ENCODE results near the gene OR51E1. TPM values are rescaled to one million over a fixed set of nuclear protein-coding genes. Genes with fewer than 3 reads are reported as not detected.

OR51E1 gene
- total RNA-seq, 4 donors from 2014 or later = 0.33 to 1.3 (median 1.2) TPM; not detected in 1

DNA sequence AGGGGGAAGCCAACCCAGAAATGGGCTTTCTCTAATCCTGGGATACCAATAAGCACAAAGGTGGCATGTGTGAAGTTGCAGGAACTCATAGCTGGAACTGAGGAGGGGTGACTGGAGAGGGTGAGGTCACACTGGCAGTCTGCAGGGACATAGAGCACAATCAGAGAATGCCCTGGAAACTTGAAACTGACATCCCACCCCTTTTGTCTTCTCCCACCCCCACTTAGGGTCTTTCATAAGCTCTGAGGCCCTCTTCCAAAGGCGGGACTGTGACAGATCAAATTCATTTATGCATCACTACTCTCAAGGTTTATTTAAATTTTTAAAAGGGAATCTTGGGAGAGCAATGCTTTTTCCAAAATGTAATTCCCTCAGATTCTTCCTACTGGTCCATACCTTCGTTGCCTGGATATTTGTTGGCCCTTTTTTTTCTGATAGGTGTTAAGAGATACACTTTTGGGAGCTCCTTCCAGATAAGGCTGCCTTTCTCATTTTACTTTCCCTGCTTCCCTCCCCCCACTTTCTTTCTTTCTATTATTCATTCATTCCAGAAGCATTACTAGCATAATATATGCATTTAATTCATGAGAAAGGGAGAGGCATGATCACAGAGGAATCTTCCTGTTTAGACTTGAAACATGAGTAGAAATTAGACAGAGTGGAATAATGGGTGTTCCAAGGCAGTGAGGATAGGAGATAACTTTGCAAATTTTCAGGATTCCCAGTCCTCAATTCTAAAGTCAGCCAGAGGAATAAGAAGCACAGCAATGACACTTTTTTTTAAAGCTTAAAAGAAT, 39.0 kb downstream of the OR51E1 start:
- H3K9me3 ChIP-seq = no peaks in the 10 kb centered on the region
- no peak for DNase-seq (ENCODE audit: extremely low spot score)
- no peaks in the 10 kb centered on the region for H3K27me3 ChIP-seq
- no peaks in the 10 kb centered on the region for H3K36me3 ChIP-seq
- no peak overlapping the region for H3K27ac ChIP-seq (replicated peaks in 1 of 4)
- H3K4me3 ChIP-seq = no peak overlapping the region
- TF ChIP-seq POLR2AphosphoS5 (IDR thresholded peaks at IDR 0.05) (no peak), EP300 (IDR thresholded peaks at IDR 0.05) (no peak), POLR2A (IDR thresholded peaks at IDR 0.05; ENCODE audit: low read depth) (no peak)
- TF ChIP-seq, protein P1, sequence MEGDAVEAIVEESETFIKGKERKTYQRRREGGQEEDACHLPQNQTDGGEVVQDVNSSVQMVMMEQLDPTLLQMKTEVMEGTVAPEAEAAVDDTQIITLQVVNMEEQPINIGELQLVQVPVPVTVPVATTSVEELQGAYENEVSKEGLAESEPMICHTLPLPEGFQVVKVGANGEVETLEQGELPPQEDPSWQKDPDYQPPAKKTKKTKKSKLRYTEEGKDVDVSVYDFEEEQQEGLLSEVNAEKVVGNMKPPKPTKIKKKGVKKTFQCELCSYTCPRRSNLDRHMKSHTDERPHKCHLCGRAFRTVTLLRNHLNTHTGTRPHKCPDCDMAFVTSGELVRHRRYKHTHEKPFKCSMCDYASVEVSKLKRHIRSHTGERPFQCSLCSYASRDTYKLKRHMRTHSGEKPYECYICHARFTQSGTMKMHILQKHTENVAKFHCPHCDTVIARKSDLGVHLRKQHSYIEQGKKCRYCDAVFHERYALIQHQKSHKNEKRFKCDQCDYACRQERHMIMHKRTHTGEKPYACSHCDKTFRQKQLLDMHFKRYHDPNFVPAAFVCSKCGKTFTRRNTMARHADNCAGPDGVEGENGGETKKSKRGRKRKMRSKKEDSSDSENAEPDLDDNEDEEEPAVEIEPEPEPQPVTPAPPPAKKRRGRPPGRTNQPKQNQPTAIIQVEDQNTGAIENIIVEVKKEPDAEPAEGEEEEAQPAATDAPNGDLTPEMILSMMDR (IDR thresholded peaks at IDR 0.05) = no peak
- 71% methylated on average over 2 of the region's 2 CpGs for WGBS
- H3K4me1 ChIP-seq = peaks cover 0 to 11% (median 0%) of the 10 kb centered on the region in 4 donors
- intact Hi-C loops (cut with DNase I) = no loop called here

DNA sequence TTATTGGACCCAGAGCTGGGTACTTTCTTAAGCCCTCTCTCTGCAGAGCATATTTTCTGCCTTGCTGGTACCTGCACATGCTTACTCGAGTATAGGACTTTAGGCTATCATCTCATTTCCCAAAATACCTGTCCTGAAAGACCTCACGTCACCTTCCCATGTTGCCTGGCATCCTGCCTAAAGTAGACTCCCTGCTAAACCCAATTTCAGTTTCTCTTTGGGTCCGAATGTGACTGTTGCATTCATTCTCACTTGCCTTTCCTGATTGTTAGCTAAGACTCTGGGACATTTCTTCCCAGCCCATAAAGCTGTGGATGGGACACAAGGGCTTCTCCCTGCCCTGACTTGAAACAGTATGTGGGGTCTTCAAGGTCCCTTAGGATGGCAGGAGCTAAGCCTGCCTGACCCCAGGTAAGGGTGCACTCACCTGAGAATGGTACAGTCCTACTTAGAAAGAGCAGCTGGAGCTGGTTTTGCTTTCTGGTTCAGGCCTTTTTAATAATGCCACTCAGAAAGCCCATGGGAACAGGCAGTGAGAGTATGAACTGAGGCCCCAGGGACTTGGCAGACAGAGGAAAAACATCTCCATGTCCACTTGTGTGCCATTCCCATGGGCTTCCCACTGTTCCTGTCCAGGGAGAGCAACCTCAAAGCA, 41.0 kb downstream of the OR51E1 start:
- intact Hi-C loops (cut with DNase I) = no loop called here
- 79% methylated on average over 3 of the region's 3 CpGs for WGBS
- no peaks in the 10 kb centered on the region for H3K9me3 ChIP-seq

DNA sequence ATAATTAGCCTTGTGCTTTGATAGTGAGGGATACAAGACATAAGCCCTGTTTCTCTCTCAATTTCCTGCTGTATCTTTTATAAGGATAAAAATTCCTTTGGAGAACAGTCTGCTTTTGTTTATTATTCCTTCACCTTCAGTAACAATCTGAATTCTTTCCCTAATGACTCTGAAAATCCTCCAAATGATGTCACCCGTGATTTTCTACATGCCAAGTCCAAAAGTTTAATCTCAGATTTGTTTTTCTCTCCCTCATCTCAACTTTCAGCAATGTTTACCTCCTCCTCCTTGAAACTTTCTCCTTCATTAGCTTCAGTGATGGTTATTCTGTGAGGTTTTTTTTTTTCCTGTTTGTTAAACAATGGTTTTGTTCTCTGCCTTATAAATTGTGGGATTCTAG, 51.7 kb downstream of the OR51E1 start:
- no peaks in the 10 kb centered on the region for H3K36me3 ChIP-seq
- H3K9me3 ChIP-seq = no peaks in the 10 kb centered on the region
- intact Hi-C loops (cut with DNase I) = no loop called here
- WGBS = 32% methylated on average over 1 of the region's 1 CpG
- peak overlapping the region in 1 of 4 donors; percentile 7 for H3K27ac ChIP-seq (replicated peaks in 1 of 4)
- H3K4me3 ChIP-seq = no peak overlapping the region
- H3K27me3 ChIP-seq = no peaks in the 10 kb centered on the region
- TF ChIP-seq POLR2AphosphoS5 (IDR thresholded peaks at IDR 0.05) (no peak), EP300 (IDR thresholded peaks at IDR 0.05) (no peak), POLR2A (IDR thresholded peaks at IDR 0.05; ENCODE audit: low read depth) (no peak)
- TF ChIP-seq, protein P1 (IDR thresholded peaks at IDR 0.05) = no peak
- no peak for DNase-seq (ENCODE audit: extremely low spot score)
- H3K4me1 ChIP-seq = peaks cover 0 to 18% (median 16%) of the 10 kb centered on the region in 4 donors

More for the DNA sequence above, 41.0 kb downstream of the OR51E1 start:
- Histone ChIP-seq H3K4me1 (no peaks in the 10 kb centered on the region), H3K4me3 (no peak overlapping the region), H3K27me3 (no peaks in the 10 kb centered on the region), H3K27ac (replicated peaks in 1 of 4) (no peak overlapping the region), H3K36me3 (no peaks in the 10 kb centered on the region)
- DNase-seq (ENCODE audit: extremely low spot score) = no peak
- TF ChIP-seq POLR2A (IDR thresholded peaks at IDR 0.05; ENCODE audit: low read depth) (no peak), POLR2AphosphoS5 (IDR thresholded peaks at IDR 0.05) (no peak), EP300 (IDR thresholded peaks at IDR 0.05) (no peak)
- TF ChIP-seq, protein P1 (IDR thresholded peaks at IDR 0.05) = no peak

DNA sequence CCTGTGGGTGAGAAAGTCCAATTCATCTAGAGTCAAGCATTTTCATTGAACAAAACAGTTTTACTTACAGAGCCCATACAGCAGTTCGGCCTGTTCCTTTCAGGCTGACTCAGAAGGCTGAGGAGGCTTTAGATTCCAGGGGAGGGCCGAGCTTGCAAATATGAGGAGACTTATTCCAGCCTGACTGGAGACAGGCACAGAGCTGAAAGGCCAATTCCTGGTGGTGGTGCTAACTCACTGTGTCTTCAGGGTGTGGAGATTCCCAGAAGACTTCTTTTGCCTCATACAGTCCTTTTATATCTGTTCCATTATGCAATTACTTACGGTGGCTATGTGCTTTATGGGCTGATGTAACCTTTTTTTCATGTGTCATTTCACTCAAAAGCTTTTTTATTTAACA, 53.8 kb downstream of the OR51E1 start, which contains the start of gene OR51E2:
Gene OR51E2, minus strand, starts transcription at position 269 of the 400 bp plus-strand sequence. CDS start 15,142 bp downstream, outside the sequence.
- no peaks in the 10 kb centered on the region for H3K9me3 ChIP-seq
- TF ChIP-seq, protein P1 (IDR thresholded peaks at IDR 0.05) = no peak
- TF ChIP-seq POLR2A (IDR thresholded peaks at IDR 0.05; ENCODE audit: low read depth) = no peak
- TF ChIP-seq POLR2AphosphoS5 (IDR thresholded peaks at IDR 0.05) = no peak
- TF ChIP-seq EP300 (IDR thresholded peaks at IDR 0.05) = no peak
- H3K27me3 ChIP-seq = no peaks in the 10 kb centered on the region
- no peak for DNase-seq (ENCODE audit: extremely low spot score)
- no peak within 1 kb of the TSS for H3K27ac ChIP-seq (replicated peaks in 1 of 4)
- H3K36me3 ChIP-seq = no peaks in the 10 kb centered on the region
- H3K4me3 ChIP-seq = no peak within 1 kb of the TSS
- intact Hi-C loops (cut with DNase I) = no loop called here
- H3K4me1 ChIP-seq = peaks cover 0 to 18% (median 16%) of the 10 kb centered on the region in 4 donors
- 60% methylated on average over 3 of the region's 3 CpGs for WGBS
